Activated T-helper 1 cell treated with anti-CD3 and anti-CD28 coated beads, Interleukin-12 subunit alpha, Interleukin-12 subunit beta, Interleukin-2, Interleukin-4 antibody, amounts not matched to agents 30 ng/mL and 10 ng/mL and 1 ng/mL, durations not matched to agents 14 hours and 24 hours and 36 hours (primary cell): ENCODE measurements around the gene FREY1. TPM values are rescaled to one million over a fixed set of nuclear protein-coding genes. Genes with fewer than 3 reads are reported as not detected.

ENCODE experiments used
- DNase-seq: peaks from one replicate; pipeline ENCODE4 v3.0.0; 2021; ENCODE audit warnings: low spot score
- H3K27ac Mint-ChIP-seq: one replicate; pipeline ENCODE4 v1.8.0; 2021; ENCODE audit warnings: mild to moderate bottlenecking, mixed read lengths
- H3K27me3 Mint-ChIP-seq: one replicate; pipeline ENCODE4 v1.8.0; 2022; ENCODE audit warnings: mild to moderate bottlenecking, moderate library complexity, mixed read lengths; ENCODE audit not compliant: insufficient read depth
- H3K36me3 Mint-ChIP-seq: one replicate; pipeline ENCODE4 v1.8.0; 2021; ENCODE audit warnings: low read depth, mixed read lengths
- H3K4me1 Mint-ChIP-seq: one replicate; pipeline ENCODE4 v1.8.0; 2021; ENCODE audit warnings: low read depth, mixed read lengths
- H3K4me3 Mint-ChIP-seq: one replicate; pipeline ENCODE4 v1.8.0; 2021; ENCODE audit warnings: mild to moderate bottlenecking, moderate library complexity, mixed read lengths
- H3K9me3 Mint-ChIP-seq: one replicate; pipeline ENCODE4 v1.8.0; 2021; ENCODE audit warnings: mixed read lengths
- intact Hi-C: fragments of 100-400 bp; cut with micrococcal nuclease; formaldehyde crosslinking; loops from one replicate; pipeline ENCODE4 v1.15.1; 2024
- total RNA-seq: library from RNA; stranded (reverse); gene quantifications from 2 replicates; pipeline ENCODE4 v1.2.3, GENCODE V29; 2022

Gene FREY1
- total RNA-seq, 1 donor from 2014 or later, result 1.9 TPM

DNA sequence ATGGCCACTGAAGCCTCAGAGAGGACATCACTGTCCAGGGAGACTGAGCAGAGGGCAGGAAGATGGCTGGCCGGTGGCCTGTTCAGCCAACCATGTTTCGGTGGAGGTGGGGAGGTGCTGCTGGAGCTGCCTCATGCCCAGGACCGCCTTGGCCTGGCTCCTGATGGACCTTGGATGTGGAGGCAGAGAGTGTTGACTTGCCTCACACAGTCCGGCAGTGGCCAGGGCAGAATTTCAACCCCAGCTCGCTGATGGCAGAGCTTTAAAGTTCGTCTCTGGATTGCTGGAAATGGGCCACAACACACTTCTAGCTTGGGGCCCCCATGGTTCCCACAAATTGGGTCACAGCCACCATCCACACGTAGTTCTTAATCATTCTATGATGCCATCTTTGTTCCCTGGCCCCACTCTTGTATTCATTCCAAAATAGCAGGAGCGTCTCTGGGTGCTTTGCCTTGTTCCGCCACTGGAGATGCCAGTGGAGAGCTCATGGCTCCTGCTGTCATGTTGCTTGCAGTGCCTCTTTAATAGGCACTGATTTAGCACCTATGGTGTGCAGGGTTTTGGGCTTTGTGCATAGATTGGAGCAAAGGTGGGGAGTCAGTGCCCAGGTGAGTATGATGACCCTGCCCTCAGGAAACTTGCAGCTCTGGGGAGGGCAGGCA, 16.1 kb downstream of the FREY1 start:
- no peak overlapping the region for H3K27ac Mint-ChIP-seq
- H3K4me1 Mint-ChIP-seq, result no peaks in the 10 kb centered on the region
- no peaks in the 10 kb centered on the region for H3K9me3 Mint-ChIP-seq
- DNase-seq, result no peak
- no peaks in the 10 kb centered on the region for H3K36me3 Mint-ChIP-seq
- peaks cover 13% of the 10 kb centered on the region for H3K27me3 Mint-ChIP-seq
- H3K4me3 Mint-ChIP-seq, result no peak overlapping the region
- intact Hi-C loops, result no loop called here

DNA sequence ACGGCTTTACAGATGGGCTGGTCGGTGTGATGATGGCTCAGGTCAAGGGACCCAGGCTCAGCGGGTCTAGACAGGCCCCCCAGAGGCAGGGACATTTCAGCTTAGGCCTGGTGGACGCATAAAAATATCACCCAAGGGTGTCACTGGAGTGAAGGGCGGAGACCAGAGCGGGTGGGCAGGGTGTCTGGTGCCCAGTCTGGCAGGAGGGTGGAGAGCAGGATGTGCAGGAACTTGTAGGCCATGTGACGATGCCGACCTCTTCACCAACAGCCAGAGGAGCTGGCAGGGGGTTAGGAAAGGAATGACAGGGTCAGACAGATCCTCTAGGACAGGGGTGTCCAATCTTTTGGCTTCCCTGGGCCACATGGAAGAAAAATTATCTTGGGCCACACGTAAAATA, 17.1 kb downstream of the FREY1 start:
- Mint-ChIP-seq H3K4me3 (no peak overlapping the region), H3K9me3 (no peaks in the 10 kb centered on the region), H3K27me3 (peaks cover 11% of the 10 kb centered on the region), H3K4me1 (peaks cover 5% of the 10 kb centered on the region), H3K36me3 (no peaks in the 10 kb centered on the region), H3K27ac (no peak overlapping the region)
- DNase-seq, result no peak
- intact Hi-C loops, result no loop called here

DNA sequence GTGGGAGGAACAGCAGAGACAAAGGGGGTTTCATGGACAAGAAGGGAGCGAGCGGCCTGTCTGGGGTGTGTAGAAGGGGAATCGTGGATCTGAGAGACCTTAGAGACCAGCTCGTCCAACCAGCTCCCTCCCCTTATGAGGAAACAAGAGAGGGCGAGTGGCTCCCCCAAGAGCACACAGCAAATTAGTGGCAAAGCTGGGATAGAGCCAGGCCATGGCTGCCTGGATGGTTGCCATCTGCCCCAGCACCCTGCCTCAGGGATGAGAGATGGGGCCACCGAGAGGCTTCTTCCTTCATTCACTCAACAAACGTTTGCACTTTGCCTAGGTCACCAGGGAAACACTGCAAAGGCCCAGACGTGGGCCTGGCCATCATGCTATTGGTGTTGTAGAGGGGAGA, 17.5 kb downstream of the FREY1 start:
- peaks cover 11% of the 10 kb centered on the region for H3K27me3 Mint-ChIP-seq
- DNase-seq, result no peak
- intact Hi-C loops, result no loop called here
- H3K27ac Mint-ChIP-seq, result no peak overlapping the region
- no peaks in the 10 kb centered on the region for H3K9me3 Mint-ChIP-seq
- peaks cover 1% of the 10 kb centered on the region for H3K36me3 Mint-ChIP-seq
- H3K4me1 Mint-ChIP-seq, result peaks cover 6% of the 10 kb centered on the region
- H3K4me3 Mint-ChIP-seq, result no peak overlapping the region

GRCh38 chr11:45887587-45887986, 19.5 kb downstream of the FREY1 start:
- H3K27me3 Mint-ChIP-seq, result peaks cover 9% of the 10 kb centered on the region
- peaks cover 6% of the 10 kb centered on the region for H3K4me1 Mint-ChIP-seq
- H3K27ac Mint-ChIP-seq, result no peak overlapping the region
- H3K36me3 Mint-ChIP-seq, result peaks cover 3% of the 10 kb centered on the region
- DNase-seq, result no peak
- H3K9me3 Mint-ChIP-seq, result no peaks in the 10 kb centered on the region
- intact Hi-C loops, result no loop called here
- no peak overlapping the region for H3K4me3 Mint-ChIP-seq

- no peaks in the 10 kb centered on the region for H3K9me3 Mint-ChIP-seq
- H3K27me3 Mint-ChIP-seq, result peaks cover 9% of the 10 kb centered on the region
- H3K4me3 Mint-ChIP-seq, result no peak overlapping the region
- no peak overlapping the region for H3K27ac Mint-ChIP-seq
- no peak for DNase-seq
- peaks cover 6% of the 10 kb centered on the region for H3K36me3 Mint-ChIP-seq
- intact Hi-C loops, result no loop called here
- H3K4me1 Mint-ChIP-seq, result peaks cover 6% of the 10 kb centered on the region
These were observed 20.1 kb downstream of the FREY1 start for GRCh38 chr11:45886816-45887520.

- no peak overlapping the region for H3K4me3 Mint-ChIP-seq
- H3K36me3 Mint-ChIP-seq, result peaks cover 6% of the 10 kb centered on the region
- intact Hi-C loops, result loop anchor here (1.0 kb wide), 4 partner anchors 13 to 81 kb away; partner anchors contain the start of gene SLC35C1
- H3K4me1 Mint-ChIP-seq, result peaks cover 6% of the 10 kb centered on the region
- no peak overlapping the region for H3K27ac Mint-ChIP-seq
- no peaks in the 10 kb centered on the region for H3K9me3 Mint-ChIP-seq
- DNase-seq, result no peak
- peaks cover 9% of the 10 kb centered on the region for H3K27me3 Mint-ChIP-seq
These were observed 20.9 kb downstream of the FREY1 start for GRCh38 chr11:45885921-45886721.

DNA sequence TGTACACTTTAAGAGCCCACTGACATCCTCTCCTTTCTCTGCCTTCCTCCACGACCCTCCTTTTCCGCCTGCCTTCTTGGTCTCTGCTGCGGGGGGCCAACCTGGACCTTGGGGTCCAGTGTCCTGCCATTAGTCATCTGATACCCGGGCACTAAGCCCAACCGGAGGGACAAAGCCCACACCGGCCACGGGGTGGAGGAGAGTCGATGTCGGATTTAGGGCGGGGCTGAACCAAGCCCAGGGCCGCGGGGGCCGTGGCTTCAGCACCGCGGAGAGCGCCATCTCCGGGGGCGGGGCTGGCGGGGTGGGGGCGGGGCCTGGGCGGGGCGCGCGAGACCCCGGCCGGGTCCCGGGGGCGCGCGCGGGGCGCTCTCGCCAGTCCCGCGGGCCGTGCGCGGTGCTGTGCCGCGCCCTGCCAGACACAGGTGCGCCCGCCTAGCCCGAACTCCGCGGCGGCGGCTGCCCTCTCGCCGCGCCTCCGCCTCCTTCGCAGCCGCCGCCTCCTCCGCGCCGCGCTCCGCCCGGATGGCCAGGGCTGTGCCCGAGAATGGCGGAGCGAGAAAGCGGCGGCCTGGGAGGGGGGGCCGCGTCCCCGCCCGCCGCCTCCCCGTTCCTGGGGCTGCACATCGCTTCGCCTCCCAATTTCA, 21.7 kb downstream of the FREY1 start, which contains the start of gene MAPK8IP1:
TSS of gene MAPK8IP1 (plus strand) at position 378 of the 647 bp plus-strand sequence. CDS start at position 548, 170 bp downstream.
- intact Hi-C loops, result loop anchor here (1.0 kb wide), 4 partner anchors 14 to 80 kb away; partner anchors contain the start of gene SLC35C1
- peak; percentile 34 for DNase-seq
- Mint-ChIP-seq H3K9me3 (no peaks in the 10 kb centered on the region), H3K36me3 (peaks cover 7% of the 10 kb centered on the region), H3K27me3 (peaks cover 5% of the 10 kb centered on the region), H3K4me3 (peak within 1 kb of the TSS; percentile 71), H3K4me1 (peaks cover 6% of the 10 kb centered on the region), H3K27ac (no peak within 1 kb of the TSS)

DNA sequence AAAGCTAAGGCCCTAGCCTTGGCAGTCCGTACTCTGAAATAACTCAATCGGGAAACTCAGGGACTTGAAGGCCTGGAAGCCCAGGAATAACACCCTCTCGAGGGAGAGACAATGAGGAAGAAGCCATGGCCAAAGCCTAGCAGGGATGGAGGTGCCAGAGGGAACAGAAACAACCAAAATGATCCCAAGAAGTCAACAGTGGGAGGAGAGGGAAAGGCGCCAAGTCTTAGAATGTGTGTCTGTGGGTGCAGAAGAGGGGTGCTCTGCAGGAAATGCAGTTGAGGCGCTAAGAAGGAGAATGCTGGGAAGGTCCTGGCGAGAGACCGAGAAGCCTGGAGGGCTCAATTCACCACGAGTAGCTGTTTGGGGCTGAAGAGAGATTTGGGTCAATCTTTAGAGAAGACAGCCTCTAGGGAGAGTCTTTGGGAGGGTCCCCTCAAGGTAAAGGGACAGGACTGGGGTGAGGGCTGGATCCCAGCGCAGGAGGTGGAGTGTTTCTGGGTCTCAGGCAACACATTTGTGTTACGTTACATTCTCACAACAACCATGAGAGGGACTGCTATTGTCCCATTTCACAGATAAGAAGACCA, 22.4 kb downstream of the FREY1 start:
- no peak for DNase-seq
- peaks cover 13% of the 10 kb centered on the region for H3K36me3 Mint-ChIP-seq

GRCh38 chr11:45881708-45882368, 25.2 kb downstream of the FREY1 start:
- no peak for DNase-seq
- peaks cover 6% of the 10 kb centered on the region for H3K4me1 Mint-ChIP-seq
- H3K36me3 Mint-ChIP-seq, result peaks cover 18% of the 10 kb centered on the region
- intact Hi-C loops, result no loop called here
- no peaks in the 10 kb centered on the region for H3K27me3 Mint-ChIP-seq
- H3K4me3 Mint-ChIP-seq, result no peak overlapping the region
- H3K27ac Mint-ChIP-seq, result no peak overlapping the region
- no peaks in the 10 kb centered on the region for H3K9me3 Mint-ChIP-seq

More for the DNA sequence above, 22.4 kb downstream of the FREY1 start:
- intact Hi-C loops, result loop anchor here (1.0 kb wide), 4 partner anchors 15 to 79 kb away; partner anchors contain the start of gene SLC35C1
- Mint-ChIP-seq H3K9me3 (no peaks in the 10 kb centered on the region), H3K27ac (no peak overlapping the region), H3K4me1 (peaks cover 6% of the 10 kb centered on the region), H3K4me3 (peak overlapping the region; percentile 71), H3K27me3 (peaks cover 4% of the 10 kb centered on the region)

DNA sequence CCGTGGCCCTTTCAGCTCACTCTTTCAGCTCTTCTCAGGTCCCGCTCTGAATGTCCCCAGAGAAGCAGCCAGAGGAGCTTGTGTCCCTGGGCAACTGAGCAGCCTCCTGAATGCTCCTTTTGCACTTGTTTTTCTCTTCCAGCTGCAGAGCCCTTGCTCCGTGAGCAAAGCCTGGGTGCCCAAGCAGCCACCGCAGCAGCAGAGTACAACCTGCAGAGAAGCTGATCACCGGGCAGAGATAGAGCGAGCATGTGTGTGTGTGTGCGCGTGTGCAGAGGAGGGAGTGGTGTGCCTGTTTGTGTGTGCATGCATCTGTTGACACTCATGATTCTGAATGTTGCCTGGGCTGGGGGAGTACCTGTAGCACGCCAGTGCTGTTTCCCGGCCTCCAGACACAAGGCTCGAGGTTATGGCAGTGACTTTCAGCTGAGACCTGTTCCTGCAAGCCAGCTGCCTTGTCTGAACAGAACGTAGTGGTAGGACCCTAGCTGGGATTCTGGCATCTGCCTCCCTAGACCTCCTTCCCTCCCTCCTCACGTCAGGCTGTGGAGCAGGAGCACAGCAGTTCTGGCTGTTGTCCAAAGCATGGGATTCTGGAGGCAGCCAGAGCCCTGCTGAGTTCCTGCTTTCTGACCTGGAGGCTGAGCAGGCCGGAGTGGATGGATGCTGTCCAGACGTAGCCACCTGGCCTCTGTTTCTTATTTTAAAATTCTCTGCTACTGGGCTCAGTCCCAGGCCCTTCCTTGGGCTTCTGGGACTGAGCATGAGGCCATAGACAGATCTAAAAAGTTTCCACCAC, 26.1 kb downstream of the FREY1 start:
- Mint-ChIP-seq H3K4me1 (peaks cover 6% of the 10 kb centered on the region), H3K36me3 (peaks cover 20% of the 10 kb centered on the region), H3K4me3 (no peak overlapping the region), H3K9me3 (no peaks in the 10 kb centered on the region), H3K27me3 (no peaks in the 10 kb centered on the region), H3K27ac (no peak overlapping the region)
- no peak for DNase-seq
- intact Hi-C loops, result no loop called here
